OCI-LY3 (cell line): ENCODE measurements around the gene ATOSB.

ENCODE experiments used
- H2AFZ ChIP-seq: fragments of 200-600, 300-600 bp; shearing (Covaris generic); 2 replicates; pipeline ENCODE4 v1.6.0; 2014; ENCODE audit warnings: antibody characterized with exemption, low read depth, low read length
- H3K27ac ChIP-seq: fragments of 200-600, 300-600 bp; sonication (generic); 2 replicates; pipeline ENCODE4 v1.5.1; 2014; ENCODE audit warnings: mild to moderate bottlenecking, low read length, moderate library complexity, mixed read lengths
- H3K27me3 ChIP-seq: fragments of 200-600, 300-600 bp; sonication (generic); 2 replicates; pipeline ENCODE4 v1.6.1; 2014; ENCODE audit warnings: low read depth, low read length, mixed read lengths
- H3K36me3 ChIP-seq: fragments of 200-600, 300-600 bp; sonication (generic); replicated peaks from 2 replicates; pipeline ENCODE3; 2014; ENCODE audit warnings: low read depth, low read length, mixed read lengths
- H3K4me1 ChIP-seq: fragments of 300-600, 200-600 bp; sonication (generic); 2 replicates; pipeline ENCODE4 v1.6.1; 2014; ENCODE audit warnings: low read length, mixed read lengths
- H3K4me2 ChIP-seq: fragments of 200-600, 300-600 bp; sonication (generic); 2 replicates; pipeline ENCODE4 v1.6.1; 2014; ENCODE audit warnings: low read length, mixed read lengths
- H3K4me3 ChIP-seq: fragments of 300-600, 200-600 bp; sonication (generic); 2 replicates; pipeline ENCODE4 v1.5.1; 2014; ENCODE audit warnings: antibody characterized with exemption, mild to moderate bottlenecking, low read length, moderate library complexity
- H3K79me2 ChIP-seq: fragments of 300-600, 200-600 bp; shearing (Covaris generic); 2 replicates; pipeline ENCODE4 v1.6.1; 2014; ENCODE audit warnings: mild to moderate bottlenecking, low read length, mixed read lengths
- H3K9ac ChIP-seq: fragments of 300-600, 200-600 bp; shearing (Covaris generic); 2 replicates; pipeline ENCODE4 v1.6.0; 2014; ENCODE audit warnings: mild to moderate bottlenecking, low read length, moderate library complexity
- H3K9me3 ChIP-seq: fragments of 200-600, 300-600 bp; shearing (Covaris generic); 2 replicates; pipeline ENCODE4 v1.6.1; 2014; ENCODE audit warnings: low read length, mixed read lengths; ENCODE audit not compliant: insufficient read depth
- H4K20me1 ChIP-seq: fragments of 200-600, 300-600 bp; sonication (generic); 2 replicates; pipeline ENCODE4 v1.6.1; 2016; ENCODE audit warnings: low read length, mixed read lengths; ENCODE audit not compliant: insufficient read depth
- CTCF ChIP-seq: fragments of 200-600, 300-600 bp; sonication (generic); IDR thresholded peaks from 2 replicates; pipeline ENCODE4 v1.5.1; 2014; ENCODE audit warnings: antibody characterized with exemption, low read length, low read depth
- EZH2phosphoT487 ChIP-seq: fragments of 200-600 bp; shearing (Covaris generic); IDR thresholded peaks from 2 replicates; pipeline ENCODE4 v1.6.1; 2018; ENCODE audit warnings: antibody characterized with exemption, mixed run types, low read depth

Gene ATOSB

GRCh38 chr9:35112257-35113020 lies 3.2 kb downstream of the ATOSB start:
- Histone ChIP-seq H4K20me1 (0 out of 2 replicates have a peak, but pooled peaks cover 5% of the 10 kb centered on the region), H3K36me3 (peaks cover 5% of the 10 kb centered on the region), H3K9me3 (no peaks in the 10 kb centered on the region), H3K4me3 (peak overlapping the region; percentile 89), H3K4me2 (peak overlapping the region; percentile 70), H3K27ac (no peak overlapping the region; the same call in 1 of the 2 replicates), H3K4me1 (peaks cover 39% of the 10 kb centered on the region), H3K9ac (0 out of 2 replicates have a peak overlapping the region, but pooled peaks have one; percentile 58), H3K27me3 (no peaks in the 10 kb centered on the region), H3K79me2 (peaks cover 17% of the 10 kb centered on the region), H2AFZ (no peak overlapping the region)
- TF ChIP-seq CTCF (no peak), EZH2phosphoT487 (no peak)

GRCh38 chr9:35111001-35111933 lies 4.4 kb downstream of the ATOSB start:
- Histone ChIP-seq H3K27ac (peak overlapping the region; percentile 12; the same call in 1 of the 2 replicates), H4K20me1 (0 out of 2 replicates have a peak, but pooled peaks cover 5% of the 10 kb centered on the region), H2AFZ (no peak overlapping the region)

GRCh38 chr9:35110327-35110761 lies 5.3 kb downstream of the ATOSB start:
- peaks cover 15% of the 10 kb centered on the region for H3K79me2 ChIP-seq
- H3K27ac ChIP-seq, result no peak overlapping the region
- no peaks in the 10 kb centered on the region for H3K27me3 ChIP-seq
- TF ChIP-seq CTCF, result no peak
- TF ChIP-seq EZH2phosphoT487, result no peak
- no peak overlapping the region for H3K4me3 ChIP-seq
- no peak overlapping the region for H2AFZ ChIP-seq
- no peaks in the 10 kb centered on the region for H3K9me3 ChIP-seq
- H3K4me2 ChIP-seq, result peak overlapping the region; percentile 88
- H3K9ac ChIP-seq, result no peak overlapping the region
- 0 out of 2 replicates have a peak, but pooled peaks cover 5% of the 10 kb centered on the region for H4K20me1 ChIP-seq
- H3K36me3 ChIP-seq, result peaks cover 6% of the 10 kb centered on the region
- peaks cover 30% of the 10 kb centered on the region for H3K4me1 ChIP-seq

More at GRCh38 chr9:35111001-35111933, 4.4 kb downstream of the ATOSB start:
- H3K36me3 ChIP-seq, result peaks cover 6% of the 10 kb centered on the region
- H3K9me3 ChIP-seq, result no peaks in the 10 kb centered on the region
- H3K27me3 ChIP-seq, result no peaks in the 10 kb centered on the region
- H3K4me2 ChIP-seq, result peak overlapping the region; percentile 88
- peak overlapping the region; percentile 89 for H3K4me3 ChIP-seq
- H3K4me1 ChIP-seq, result peaks cover 30% of the 10 kb centered on the region
- TF ChIP-seq CTCF (no peak), EZH2phosphoT487 (no peak)
- peak overlapping the region; percentile 70 for H3K9ac ChIP-seq
- peaks cover 17% of the 10 kb centered on the region for H3K79me2 ChIP-seq
